HG03135 (cell line): ENCODE measurements around the gene MKI67.
"Not testable (repeated sequence)": the region's sequence is repeated elsewhere in the genome, so short reads cannot be mapped to it uniquely, and the experiment has no call there.

Experiments used
- ATAC-seq: cut with Tn5 transposase; IDR thresholded peaks from one replicate; pipeline ENCODE4 v1.9.1; 2021; ENCODE audit warnings: mild to moderate bottlenecking, moderate library complexity; ENCODE audit not compliant: unreplicated experiment

The MKI67 gene, protein sequence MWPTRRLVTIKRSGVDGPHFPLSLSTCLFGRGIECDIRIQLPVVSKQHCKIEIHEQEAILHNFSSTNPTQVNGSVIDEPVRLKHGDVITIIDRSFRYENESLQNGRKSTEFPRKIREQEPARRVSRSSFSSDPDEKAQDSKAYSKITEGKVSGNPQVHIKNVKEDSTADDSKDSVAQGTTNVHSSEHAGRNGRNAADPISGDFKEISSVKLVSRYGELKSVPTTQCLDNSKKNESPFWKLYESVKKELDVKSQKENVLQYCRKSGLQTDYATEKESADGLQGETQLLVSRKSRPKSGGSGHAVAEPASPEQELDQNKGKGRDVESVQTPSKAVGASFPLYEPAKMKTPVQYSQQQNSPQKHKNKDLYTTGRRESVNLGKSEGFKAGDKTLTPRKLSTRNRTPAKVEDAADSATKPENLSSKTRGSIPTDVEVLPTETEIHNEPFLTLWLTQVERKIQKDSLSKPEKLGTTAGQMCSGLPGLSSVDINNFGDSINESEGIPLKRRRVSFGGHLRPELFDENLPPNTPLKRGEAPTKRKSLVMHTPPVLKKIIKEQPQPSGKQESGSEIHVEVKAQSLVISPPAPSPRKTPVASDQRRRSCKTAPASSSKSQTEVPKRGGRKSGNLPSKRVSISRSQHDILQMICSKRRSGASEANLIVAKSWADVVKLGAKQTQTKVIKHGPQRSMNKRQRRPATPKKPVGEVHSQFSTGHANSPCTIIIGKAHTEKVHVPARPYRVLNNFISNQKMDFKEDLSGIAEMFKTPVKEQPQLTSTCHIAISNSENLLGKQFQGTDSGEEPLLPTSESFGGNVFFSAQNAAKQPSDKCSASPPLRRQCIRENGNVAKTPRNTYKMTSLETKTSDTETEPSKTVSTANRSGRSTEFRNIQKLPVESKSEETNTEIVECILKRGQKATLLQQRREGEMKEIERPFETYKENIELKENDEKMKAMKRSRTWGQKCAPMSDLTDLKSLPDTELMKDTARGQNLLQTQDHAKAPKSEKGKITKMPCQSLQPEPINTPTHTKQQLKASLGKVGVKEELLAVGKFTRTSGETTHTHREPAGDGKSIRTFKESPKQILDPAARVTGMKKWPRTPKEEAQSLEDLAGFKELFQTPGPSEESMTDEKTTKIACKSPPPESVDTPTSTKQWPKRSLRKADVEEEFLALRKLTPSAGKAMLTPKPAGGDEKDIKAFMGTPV (N-terminal part only)

DNA sequence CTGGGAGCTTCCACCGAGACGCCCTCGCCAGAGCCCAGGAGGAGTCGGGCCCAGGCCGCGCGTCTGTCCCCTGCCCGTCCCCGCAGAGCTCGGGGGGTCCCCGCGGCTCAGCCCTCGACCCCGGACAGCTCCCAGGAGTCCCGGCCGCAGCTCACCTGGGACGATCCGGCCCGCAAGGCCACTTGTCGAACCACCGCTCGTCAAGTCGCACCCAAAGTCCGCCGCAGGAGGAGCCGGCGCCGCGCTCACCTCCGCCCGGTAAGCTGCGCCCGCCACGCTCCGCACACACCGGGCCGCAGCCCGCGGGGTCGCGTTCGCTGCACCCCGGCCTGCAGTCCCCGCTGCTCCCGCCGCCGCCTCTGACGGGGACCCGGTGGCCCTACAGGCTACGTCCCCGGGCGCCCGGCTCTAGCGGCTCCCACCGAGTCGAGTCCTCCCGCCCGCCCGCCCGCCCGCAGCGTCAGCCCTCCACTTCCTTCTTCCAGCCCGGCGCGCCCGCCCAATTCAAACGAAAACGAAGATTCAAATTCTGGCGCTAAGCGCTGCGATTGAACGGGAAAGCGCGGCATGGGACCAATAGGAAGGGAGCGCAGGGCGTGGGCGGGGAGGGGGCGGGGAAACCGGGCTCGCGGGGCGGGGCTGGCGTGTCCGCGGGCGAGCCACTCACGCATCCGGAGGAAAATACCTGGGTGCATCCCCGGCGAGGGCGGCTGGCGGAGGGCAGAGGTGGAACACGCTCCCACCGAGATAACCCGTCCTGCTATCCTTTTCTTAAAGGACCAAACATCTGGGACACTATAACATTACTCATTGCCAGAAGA, at the start of gene MKI67:
MKI67 (minus strand) TSS at position 480 of the 821 bp plus-strand sequence. CDS start 756 bp downstream, outside the sequence.
- ATAC-seq, result peak; percentile 86

DNA sequence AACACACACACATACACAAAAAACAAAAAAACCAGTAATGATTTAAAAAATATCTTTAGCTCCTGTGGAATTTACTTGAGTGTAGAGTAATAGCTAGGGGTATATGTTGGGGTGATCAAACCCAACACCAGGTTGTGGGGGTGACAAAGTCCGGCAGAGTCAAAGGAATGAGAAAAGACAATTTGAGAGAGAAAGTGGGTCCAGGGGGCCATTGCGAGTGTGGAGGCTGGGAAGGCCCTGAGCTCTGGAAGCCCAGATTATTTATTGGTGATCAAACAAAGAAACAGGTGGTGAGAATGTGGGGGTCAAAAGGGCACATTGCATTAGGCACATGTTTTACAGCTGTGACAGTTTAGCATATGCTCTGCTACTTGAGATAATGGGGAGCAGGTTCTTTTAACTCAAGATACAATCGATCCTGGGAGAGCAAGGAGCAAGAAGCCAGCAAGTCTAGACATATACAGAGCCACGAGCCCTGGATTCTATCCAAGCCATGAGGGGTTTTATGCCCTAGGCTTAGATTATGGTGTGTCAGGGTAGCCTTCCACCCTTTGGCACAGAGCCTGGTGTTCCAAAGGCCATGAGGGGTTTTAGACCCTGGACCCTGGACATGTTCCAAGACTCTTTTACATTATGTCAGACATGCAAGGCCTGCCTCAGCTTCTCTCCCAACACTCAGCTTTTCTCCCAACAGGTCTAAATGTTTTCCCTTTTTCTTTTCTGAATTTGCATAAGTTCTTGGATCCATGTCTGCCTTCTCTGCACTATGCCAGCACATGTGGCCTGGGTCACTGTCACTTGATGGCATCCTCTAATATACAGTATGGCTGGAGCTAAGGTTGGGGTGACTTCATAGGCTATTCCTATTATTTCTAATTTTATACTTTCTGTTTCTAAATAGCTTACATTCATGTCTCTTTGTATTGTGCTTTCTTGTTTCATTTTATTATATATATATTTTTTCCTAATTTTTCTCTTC, 48.6 kb upstream of the MKI67 start:
- no peak for ATAC-seq

DNA sequence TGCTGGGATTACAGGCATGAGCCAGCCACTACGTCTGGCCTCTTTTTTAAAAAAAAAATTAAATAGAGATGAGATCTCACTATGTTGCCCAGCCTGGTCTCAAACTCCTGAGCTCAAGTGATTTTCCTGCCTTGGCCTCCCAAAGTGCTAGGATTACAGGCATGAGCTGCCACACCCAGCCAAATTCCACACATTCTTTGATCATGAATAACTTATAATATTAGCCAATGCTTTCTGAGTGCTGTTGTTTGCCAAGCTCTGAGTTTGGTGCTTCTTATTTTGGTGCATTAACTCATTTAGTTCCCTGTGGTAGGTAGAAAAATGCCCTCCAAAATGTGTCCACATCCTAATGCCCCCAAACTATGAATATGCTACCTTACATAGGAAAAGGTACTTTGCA, 47.2 kb upstream of the MKI67 start:
- ATAC-seq, result no peak

DNA sequence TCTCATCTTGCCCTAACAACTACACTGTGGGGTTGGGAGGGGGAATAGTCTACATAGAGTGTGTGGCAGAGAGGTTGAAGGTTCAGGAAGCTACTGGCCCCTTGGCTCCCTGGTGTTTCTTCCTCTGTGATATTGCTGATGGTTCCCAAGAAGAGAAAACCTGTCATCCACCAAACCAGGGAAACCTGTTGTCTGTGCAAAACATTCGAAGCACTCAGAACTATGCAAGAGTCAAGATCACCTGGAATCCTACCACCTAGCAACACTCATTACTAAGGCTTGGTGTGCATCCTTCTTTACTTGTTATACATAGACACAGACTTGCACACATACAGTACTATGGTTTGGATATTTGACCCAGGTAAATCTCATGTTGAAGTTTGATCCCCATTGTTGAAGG, 46.5 kb upstream of the MKI67 start:
- no peak for ATAC-seq

DNA sequence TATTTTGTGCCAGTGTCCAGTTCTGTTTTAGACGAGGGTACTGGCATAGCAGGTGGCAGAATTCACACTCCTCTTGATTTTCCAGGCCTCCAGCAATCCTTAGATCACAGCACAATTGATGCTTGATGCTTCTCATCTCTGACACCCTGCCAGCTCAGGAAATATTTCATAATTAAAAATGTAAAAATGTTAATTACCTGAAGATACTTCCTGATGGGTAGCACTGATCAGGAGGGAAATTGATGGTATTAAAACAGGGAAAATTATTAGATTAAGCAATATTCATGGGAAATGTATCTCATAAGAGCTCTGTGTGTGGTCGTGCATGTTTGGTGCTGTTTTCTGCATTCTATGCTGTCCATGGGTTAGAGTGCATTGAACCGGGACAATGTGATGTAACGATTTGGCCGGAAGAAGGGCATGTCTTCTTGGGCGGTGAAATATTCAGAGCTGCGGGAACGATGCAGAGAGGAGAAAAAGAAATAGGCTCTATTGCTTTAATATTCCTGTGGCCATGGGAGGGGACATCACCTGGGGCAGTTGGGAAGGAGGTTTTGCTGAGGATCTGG, 43.7 kb upstream of the MKI67 start:
- ATAC-seq, result no peak

DNA sequence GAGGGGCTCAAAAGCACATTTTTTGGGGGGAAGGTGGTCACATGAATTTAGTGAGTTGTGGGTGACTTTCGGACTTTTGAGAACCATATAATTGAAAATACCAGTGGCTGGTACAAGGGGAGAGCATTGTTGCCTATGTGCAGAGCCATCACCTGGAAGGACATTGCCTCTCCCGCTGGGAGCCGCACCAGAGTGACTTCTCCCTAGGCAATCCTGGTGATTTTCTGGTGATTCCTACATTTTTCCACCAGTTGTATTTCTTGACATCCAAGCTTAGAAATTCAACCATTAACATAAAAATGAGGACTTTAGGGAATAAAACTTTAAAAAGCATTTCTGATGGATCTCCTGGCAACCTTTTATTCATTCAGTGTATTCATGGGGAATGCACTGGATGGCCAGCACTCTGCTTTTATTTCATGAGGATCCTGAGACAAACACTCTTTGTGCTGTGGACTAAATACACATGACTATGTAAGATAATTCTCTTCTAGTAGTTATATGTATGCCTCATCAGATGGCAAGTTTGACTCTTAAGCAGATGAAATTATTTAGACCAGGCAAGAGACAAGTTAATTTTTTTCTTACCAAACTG, 41.8 kb upstream of the MKI67 start:
- no peak for ATAC-seq

DNA sequence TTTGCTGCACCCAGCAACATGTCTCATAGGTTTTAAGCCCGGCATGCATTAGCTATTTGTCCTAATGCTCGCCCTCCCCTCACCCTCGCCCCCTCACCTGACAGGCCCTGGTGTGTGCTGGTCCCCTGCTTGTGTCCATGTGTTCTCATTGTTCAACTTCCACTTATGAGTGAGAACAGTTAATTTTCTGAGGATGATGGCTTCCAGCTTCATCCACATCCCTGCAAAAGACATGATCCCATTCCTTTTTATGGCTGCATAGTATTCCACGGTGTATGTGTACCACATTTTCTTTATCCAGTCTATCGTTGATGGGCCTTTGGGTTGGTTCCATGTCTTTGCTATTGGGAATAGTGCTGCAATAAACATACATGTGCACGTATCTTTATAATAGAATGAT, 40.9 kb upstream of the MKI67 start:
- not testable (repeated sequence) for ATAC-seq

DNA sequence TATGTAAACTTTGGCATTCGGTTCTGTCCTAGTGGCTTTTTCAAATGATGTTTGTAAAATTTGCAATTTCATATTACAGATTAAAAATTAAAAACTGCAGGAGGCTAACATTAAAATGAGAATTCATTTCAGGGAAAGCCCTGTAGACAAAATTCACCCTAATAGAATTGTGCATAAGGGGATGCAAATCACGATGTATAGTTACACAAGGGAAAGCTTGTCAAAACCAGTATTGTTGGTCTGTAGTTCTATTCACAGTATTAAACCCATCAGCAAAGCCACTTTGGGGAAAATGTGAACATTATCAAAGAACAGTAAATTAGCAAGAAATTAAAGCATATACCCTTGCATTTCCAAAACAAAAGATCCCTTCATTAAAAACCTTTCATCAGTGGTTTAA, 39.9 kb upstream of the MKI67 start:
- no peak for ATAC-seq

DNA sequence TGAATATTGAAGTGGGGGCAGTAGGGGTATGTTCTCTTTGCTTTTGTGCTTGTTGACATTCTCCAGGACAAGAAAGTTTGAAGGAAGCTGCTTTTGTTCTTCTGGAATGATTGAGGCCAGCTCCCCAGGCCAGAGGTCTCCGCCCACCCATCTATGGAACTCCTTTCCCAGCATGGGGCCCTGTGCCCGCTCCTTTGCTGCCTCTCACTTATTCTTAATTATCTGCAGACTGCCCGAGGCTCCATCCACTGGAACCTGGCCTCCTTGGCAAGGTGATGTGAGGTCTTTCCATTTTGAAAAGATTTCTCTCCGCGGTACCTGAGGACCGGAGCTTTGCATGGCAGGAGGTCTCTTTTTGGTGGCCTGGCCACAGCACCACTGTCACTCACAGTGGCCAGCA, 39.3 kb upstream of the MKI67 start:
- no peak for ATAC-seq

DNA sequence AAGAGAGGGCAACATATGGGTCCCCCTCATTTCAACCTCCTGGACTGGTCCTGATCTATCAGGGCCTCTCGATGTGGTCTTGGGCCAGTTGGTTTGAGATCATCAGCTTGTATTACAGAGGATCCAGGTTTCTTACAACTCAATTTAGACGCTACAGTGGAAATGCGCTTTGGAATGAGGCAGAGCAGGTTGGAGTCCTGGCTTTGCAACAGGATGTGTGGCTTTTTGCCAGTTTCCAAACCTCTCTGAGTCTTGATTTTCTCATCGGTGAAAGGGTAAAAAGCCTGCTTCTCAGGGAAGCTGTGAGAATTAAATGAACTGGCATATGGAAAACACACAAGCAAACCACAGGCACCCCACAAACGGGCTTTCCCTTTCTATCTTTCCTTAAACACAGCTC, 37.5 kb upstream of the MKI67 start:
- ATAC-seq, result no peak

DNA sequence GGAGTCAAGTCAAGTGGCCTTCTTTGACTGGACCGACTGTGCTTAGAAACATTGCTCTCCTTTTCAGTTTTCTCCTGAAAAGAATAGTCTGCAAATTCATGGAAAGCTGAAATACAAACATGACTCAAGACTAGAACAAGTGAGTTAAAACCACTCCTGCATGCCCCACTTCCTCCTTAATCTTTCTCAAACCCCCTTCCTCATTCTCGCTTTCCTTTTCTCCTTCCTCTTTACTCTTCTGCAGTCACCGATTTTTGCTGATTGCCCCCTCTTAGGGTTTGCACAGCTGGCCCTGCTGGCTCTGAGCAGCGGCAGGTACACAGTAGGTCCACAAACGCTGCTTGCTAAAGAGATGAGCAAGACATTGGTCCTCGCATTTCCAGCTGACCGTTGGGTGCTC, 34.8 kb upstream of the MKI67 start:
- no peak for ATAC-seq

DNA sequence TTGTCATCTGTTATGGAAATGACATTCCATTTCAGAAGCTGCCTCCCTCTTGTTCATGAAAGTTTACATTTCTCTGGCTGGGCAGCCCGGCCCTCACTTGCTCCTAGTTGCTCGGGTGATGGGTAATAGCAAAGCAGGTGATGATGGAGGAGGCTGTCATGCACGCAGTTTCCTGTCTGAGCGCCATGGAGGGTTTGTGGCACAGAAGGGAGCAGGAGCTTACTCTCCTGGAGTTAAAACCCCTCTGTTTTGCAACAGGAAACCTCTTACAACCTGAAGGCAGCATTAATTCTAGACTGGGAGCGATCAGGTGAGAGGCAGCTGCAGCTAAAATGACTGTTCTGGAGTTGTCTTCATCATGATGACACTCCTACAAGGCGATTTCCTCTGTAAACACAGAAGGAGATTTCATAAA, 34.1 kb upstream of the MKI67 start:
- ATAC-seq, result no peak

DNA sequence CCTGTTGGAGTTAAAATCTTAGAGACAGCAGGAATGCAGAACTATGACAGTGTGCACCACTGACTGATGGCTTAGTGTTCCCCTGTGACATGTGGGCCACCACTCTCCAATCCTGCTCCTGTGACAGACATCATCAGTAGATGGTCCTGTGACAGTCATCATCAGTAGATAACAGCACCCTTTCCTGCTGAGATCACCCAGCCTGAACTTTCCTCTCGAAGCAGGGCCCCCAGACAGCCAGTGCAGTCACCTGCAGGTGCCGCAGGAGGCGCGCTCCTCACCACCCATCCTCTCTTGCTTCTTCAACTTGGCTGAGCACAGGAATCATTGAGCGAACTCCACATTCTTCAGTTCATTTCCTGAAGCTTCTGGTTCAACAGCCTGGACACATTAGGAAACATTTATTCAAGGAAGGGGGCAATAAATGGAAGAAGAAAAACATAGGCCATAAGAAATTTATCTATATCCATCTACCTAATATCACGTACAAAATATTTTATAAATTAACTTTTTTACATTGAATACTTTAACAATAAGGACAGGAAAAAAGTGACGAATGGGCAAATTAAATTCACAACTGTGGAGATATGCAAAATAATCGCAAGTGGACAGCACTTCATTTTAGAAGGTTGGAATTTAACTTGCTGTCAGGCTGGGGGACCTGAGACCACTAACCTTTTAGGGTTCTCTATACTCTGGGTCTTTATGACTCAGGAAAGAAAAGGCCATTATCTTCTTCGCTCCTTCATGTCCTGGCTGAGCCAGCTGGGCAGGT, 32.0 kb upstream of the MKI67 start:
- no peak for ATAC-seq

DNA sequence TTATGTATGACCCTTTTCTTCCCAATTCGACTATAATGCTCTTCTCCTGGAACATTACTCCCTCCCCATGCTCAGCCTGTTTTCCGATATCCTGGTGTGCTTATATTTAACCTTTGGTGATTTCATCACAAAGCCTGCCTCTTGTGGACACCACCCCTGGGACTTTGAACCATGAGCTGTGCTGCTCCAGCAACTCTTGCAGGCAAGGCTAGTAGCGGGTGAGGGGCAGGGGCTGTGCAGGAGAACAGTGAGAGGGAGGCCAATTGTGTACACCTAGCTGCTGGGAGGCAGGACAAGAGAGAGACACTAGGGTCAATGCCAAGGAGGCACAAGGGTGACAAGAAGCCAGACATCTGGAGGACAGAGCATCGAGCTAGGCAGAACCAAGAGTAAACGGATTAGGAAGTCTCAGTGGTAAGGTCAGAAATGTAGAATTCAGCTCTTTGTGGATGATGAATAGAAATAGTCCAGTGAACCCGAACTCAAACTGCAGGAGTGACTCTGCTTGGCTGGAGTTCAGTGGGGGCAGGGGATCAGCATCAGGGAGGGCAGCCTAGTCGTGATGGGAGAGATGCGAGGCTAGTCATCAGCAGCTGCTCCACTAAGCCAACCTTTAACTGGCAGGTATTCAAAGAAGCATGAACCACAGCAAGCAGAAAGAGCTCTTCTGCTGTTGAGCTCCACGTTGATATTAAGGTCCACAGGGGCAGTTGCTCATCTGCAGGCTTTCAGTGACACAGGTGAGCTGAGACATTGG, 31.0 kb upstream of the MKI67 start:
- ATAC-seq, result no peak

DNA sequence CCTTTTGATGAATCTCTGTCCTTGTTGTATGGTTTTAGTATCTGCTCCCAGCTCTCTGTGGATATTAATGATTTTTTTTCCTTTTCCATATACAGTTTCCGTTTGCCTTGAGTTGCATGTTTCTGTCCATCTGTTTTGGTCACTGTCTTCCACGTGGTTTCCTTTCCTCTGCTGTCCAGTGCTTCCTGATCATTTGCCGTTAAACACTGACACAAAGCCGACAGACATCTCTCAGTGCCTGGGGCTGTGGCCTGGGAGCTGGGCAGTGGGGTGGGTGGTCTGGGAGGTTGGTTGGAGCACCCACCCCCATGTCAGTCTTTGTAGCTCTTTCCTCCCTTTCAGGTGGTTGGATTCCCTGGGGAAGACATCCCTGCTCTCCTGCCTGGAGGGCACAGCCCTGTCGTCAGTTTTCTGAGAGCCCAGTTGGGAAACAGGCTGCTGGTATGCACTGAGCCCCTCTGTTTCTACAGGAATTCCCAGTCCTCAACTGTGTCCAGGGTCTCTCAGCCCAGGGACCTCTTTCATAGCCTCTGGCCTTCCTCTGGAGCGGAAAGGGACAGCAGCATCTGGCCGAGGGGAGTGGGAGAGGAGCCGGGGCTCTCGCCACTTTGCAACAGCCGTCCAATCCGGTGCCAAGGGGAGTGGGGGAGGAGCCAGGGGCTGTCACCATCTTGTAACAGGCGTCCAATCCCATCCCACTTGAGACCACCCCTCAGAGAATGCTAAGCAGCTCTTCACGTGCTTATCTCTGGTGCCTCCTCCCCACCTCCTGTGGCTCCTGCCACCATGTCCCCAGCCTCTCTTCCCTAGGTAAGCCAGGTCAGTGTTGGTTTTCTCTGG, 26.7 kb upstream of the MKI67 start:
- ATAC-seq, result no peak

DNA sequence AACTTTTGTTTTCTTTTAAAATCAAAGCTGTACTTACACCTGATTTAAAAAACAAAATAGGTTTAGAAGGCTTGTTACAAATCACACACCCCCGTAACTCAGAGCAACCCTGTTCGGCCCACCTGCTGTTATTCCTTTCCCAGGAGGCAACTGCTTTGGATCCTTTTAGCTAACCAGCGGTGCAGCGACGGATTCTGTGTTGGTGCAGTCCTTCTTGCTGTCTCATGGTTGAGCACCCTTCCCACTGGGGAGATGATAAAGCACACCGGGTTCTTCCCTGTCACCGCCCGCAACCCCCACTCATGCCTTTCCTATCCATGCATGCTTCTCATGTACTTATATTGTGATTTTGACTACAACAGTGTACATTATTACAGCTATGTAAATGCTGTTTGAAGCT, 24.8 kb upstream of the MKI67 start:
- ATAC-seq, result no peak
